Omental fat pad (tissue), 4 donors: ENCODE measurements around the gene RIOK2. TPM values are rescaled to one million over a fixed set of nuclear protein-coding genes. Genes with fewer than 3 reads are reported as not detected.

Experiments used
- ATAC-seq: fragments of 150-250 bp; one replicate; pipeline ENCODE4 v1.9.1; 2016; ENCODE audit warnings: mild to moderate bottlenecking, moderate library complexity; ENCODE audit not compliant: low FRiP score
- DNase-seq: peaks from one replicate; pipeline ENCODE4 v3.0.0-alpha.2; 2019; ENCODE audit warnings: low spot score
- CTCF ChIP-seq, 3 donors: fragments of 450-650 bp; IDR thresholded peaks; one replicate each; pipeline ENCODE4 v1.5.1; 2016 to 2017; ENCODE audit warnings: antibody characterized with exemption in 3 of 3, mild to moderate bottlenecking in 3 of 3, moderate library complexity in 2 of 3
- total RNA-seq, 4 donors: library from RNA; depleted of rRNA; stranded (reverse); fragments of >200 nt; gene quantifications; one replicate each; pipeline ENCODE4 v1.1.0, GENCODE V29; 2016

RIOK2 gene
- total RNA-seq, 4 donors from 2014 or later = 24.7 to 37.0 (median 28.0) TPM

GRCh38 chr5:97151370-97151769 is 31.7 kb downstream of the RIOK2 start:
- DNase-seq (no peak), ATAC-seq (no peak)
- TF ChIP-seq CTCF (IDR thresholded peaks at IDR 0.05) = no peak

- ATAC-seq = no peak
- TF ChIP-seq CTCF (IDR thresholded peaks at IDR 0.05) = no peak
- DNase-seq = no peak
Measured at GRCh38 chr5:97150401-97150800, 32.6 kb downstream of the RIOK2 start.

GRCh38 chr5:97149709-97150108 is 33.3 kb downstream of the RIOK2 start:
- ATAC-seq = no peak

GRCh38 chr5:97148288-97148687 is 34.8 kb downstream of the RIOK2 start:
- DNase-seq = no peak
- no peak for ATAC-seq
- no peak for TF ChIP-seq CTCF (IDR thresholded peaks at IDR 0.05)

More at GRCh38 chr5:97149709-97150108, 33.3 kb downstream of the RIOK2 start:
- no peak for DNase-seq
- TF ChIP-seq CTCF (IDR thresholded peaks at IDR 0.05) = no peak

GRCh38 chr5:97143704-97144103 is 39.3 kb downstream of the RIOK2 start:
- no peak for ATAC-seq
- DNase-seq = no peak
- no peak for TF ChIP-seq CTCF (IDR thresholded peaks at IDR 0.05)

- no peak for DNase-seq
- peak; percentile 59 for ATAC-seq
- TF ChIP-seq CTCF (IDR thresholded peaks at IDR 0.05) = no peak
Measured at GRCh38 chr5:97142521-97143254, 40.4 kb downstream of the RIOK2 start, which contains the start of gene LIX1. Gene LIX1, minus strand, starts transcription at chr5:97142611. Its CDS starts 35 bp downstream, at chr5:97142576.

- no peak for TF ChIP-seq CTCF (IDR thresholded peaks at IDR 0.05)
- DNase-seq = no peak
- no peak for ATAC-seq
Measured at GRCh38 chr5:97141539-97141938, 41.5 kb downstream of the RIOK2 start.
